CD4-positive, alpha-beta T cell treated with Interleukin-15 for 1 hour (primary cell): Measurements from ENCODE around the gene DDX39B.
A peak's percentile ranks its signal among the peaks of the same experiment; 100 is the strongest.
"Not testable (repeated sequence)": the region's sequence is repeated elsewhere in the genome, so short reads cannot be mapped to it uniquely, and the experiment has no call there.

Experiments used
- DNase-seq: peaks from one replicate; pipeline ENCODE4 v3.0.0-alpha.2; 2020

The DDX39B gene

GRCh38 chr6:31541658-31542521, at the start of gene DDX39B:
DDX39B (minus strand) TSS chr6:31542003; CDS start chr6:31540532, 1,471 bp downstream.
- DNase-seq: peak; percentile 96

- DNase-seq: not testable (repeated sequence)
Observed at GRCh38 chr6:31590691-31591090, 48.9 kb upstream of the DDX39B start.

GRCh38 chr6:31588871-31589650, 47.3 kb upstream of the DDX39B start:
- no peak for DNase-seq

- DNase-seq: no peak
Observed at GRCh38 chr6:31587791-31588777, 46.3 kb upstream of the DDX39B start.

- peak; percentile 62 for DNase-seq
Observed at GRCh38 chr6:31586599-31587281, 44.9 kb upstream of the DDX39B start.

- peak; percentile 47 for DNase-seq
Observed at GRCh38 chr6:31586008-31586407, 44.2 kb upstream of the DDX39B start, which contains the start of gene LST1. LST1 (plus strand) TSS chr6:31586277; CDS start chr6:31587300, 1,023 bp downstream.

- DNase-seq: peak; percentile 65
Observed at GRCh38 chr6:31585491-31585890, 43.7 kb upstream of the DDX39B start.

GRCh38 chr6:31582230-31582643, 40.4 kb upstream of the DDX39B start, which contains the start of gene LTB:
LTB (minus strand) TSS chr6:31582424; CDS start chr6:31582417, 7 bp downstream.
- peak; percentile 89 for DNase-seq

- no peak for DNase-seq
Observed at GRCh38 chr6:31581434-31582229, 39.8 kb upstream of the DDX39B start.

- peak; percentile 88 for DNase-seq
Observed at GRCh38 chr6:31580807-31581433, 39.1 kb upstream of the DDX39B start.

- DNase-seq: no peak
Observed at GRCh38 chr6:31580438-31580740, 38.6 kb upstream of the DDX39B start.

GRCh38 chr6:31579546-31580437, 38.0 kb upstream of the DDX39B start:
- no peak for DNase-seq

GRCh38 chr6:31579119-31579505, 37.3 kb upstream of the DDX39B start:
- DNase-seq: no peak

GRCh38 chr6:31578184-31579118, 36.6 kb upstream of the DDX39B start:
- no peak for DNase-seq

GRCh38 chr6:31577579-31577966, 35.8 kb upstream of the DDX39B start:
- DNase-seq: no peak

GRCh38 chr6:31576897-31577578, 35.2 kb upstream of the DDX39B start:
- peak; percentile 58 for DNase-seq

GRCh38 chr6:31575952-31576685, 34.3 kb upstream of the DDX39B start:
- no peak for DNase-seq
